Stimulated activated CD8-positive, alpha-beta memory T cell treated with anti-CD3 and anti-CD28 coated beads, Interleukin-4, amount 100 ng/mL, for 1 hour (primary cell): ENCODE results near the gene DCAF12.
"Not testable (repeated sequence)": the region's sequence is repeated elsewhere in the genome, so short reads cannot be mapped to it uniquely, and the experiment has no call there.

Source experiments
- DNase-seq, 2 donors: peaks; one replicate each; pipeline ENCODE4 v3.0.0-alpha.2; 2020; ENCODE audit warnings: low read depth in 2 of 2, low spot score in 1 of 2

Gene DCAF12

DNA sequence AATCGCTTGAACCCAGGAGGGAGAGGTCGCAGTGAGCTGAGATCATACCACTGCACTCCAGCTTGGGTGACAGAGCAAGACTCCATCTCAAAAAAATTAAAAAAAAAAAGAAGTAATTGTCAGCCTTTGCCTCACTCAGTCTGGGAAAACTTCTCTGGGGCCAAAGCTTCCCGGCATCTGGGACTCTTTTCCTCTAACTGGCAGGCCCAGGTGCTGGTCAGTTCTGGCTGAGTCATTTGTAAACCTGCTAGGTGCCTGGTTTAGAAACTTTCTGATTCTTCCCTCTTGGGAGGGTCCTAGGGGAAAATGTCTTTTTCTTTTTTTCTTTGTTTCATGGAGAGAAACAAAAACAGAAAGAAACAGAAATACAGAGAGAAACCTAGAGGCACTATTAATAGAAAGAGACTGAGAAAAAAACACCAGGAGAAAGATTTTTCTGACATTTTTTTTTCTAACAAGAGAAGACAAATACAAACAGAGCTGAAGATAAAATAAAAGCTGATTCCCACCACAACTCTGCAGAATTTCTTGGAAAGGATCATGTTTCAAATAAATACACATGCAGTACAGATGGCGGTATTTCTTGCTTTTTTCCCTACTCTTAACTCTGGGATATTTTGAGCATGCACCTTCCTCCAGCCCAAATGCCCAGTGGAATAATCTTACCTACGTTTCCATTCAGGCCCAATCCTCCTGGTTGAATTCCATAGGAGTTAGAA is 55.7 kb downstream of the DCAF12 start:
- DNase-seq: no peak

- DNase-seq: no peak
These were observed 56.7 kb downstream of the DCAF12 start for GRCh38 chr9:34069831-34070230.

DNA sequence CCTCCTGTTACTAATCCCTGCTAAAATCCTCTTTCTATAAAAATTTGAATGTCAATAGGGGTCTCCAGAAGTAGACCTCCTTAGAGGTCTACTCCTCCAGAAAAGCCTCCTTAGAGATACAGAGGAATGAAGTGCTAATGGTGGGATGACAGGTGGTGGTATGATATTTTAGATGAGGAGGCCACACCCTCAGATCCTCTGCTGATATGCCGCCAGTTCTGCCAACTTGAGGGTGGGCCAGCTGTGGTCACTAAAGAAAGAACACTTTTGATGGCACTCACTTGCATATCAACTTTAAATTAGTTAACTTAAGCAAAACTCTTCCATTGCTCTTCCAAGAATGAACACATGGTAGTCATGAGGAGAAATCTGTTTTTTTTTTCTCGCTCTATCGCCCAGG is 61.0 kb downstream of the DCAF12 start:
- DNase-seq: no peak

- DNase-seq: no peak
These were observed 66.5 kb downstream of the DCAF12 start for GRCh38 chr9:34059954-34060353.

GRCh38 chr9:34059281-34059680 is 67.2 kb downstream of the DCAF12 start:
- no peak for DNase-seq

- no peak for DNase-seq
These were observed 76.7 kb downstream of the DCAF12 start for GRCh38 chr9:34049630-34050384.

- peak; percentile 94 to 100 for DNase-seq
These were observed 77.5 kb downstream of the DCAF12 start, which contains the start of gene UBAP2 for GRCh38 chr9:34048727-34049629. Gene UBAP2, minus strand, starts transcription at chr9:34048887. Its CDS starts 31,739 bp downstream, at chr9:34017148.

- DNase-seq: peak; percentile 5 to 31
These were observed 78.4 kb downstream of the DCAF12 start for GRCh38 chr9:34047864-34048726.

DNA sequence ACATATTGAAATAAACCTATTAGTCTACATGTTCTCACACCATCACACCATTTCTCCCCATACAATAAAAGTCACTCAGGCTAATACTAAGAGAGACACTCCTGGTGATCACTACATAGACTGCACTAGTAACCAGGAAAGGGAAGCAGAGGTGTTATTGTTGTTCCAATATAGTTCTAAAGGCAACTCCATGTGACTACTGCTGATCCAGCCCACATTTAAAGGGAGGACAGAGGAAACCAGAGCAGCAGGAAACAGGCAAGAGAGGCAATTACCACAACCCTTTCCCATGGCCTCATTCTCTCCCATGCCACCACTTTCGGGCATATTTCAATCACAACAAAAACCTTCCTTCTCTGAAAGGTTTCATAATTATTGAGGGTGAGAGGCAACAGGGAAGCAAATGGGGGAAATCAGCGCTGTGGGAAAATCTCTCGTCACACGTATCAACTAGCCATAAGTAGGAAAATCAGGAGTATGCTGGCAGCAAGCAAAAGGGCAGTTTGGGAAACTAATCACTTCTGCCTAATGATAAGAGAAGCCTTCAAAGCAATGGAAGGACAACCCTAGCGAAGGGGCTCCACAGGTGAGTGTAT is 79.6 kb downstream of the DCAF12 start:
- no peak for DNase-seq

DNA sequence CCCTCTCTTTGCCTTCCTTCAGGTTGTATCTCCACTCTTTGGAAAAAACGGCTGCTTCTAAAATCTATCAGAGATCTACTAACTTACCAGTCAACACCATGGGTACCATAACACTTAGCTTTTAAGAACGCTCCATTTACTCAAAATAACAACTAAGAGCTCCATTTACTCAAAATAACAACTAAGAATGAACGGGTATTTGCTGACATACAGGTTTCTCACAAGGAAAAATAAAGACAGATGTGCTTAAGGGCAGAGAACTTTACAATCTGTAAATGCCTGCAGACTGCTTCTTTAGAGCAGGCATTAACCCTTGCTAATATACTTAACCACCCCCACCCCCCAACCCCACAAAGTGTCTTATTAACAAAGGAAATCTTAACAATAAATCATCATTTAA is 80.6 kb downstream of the DCAF12 start:
- DNase-seq: no peak

DNA sequence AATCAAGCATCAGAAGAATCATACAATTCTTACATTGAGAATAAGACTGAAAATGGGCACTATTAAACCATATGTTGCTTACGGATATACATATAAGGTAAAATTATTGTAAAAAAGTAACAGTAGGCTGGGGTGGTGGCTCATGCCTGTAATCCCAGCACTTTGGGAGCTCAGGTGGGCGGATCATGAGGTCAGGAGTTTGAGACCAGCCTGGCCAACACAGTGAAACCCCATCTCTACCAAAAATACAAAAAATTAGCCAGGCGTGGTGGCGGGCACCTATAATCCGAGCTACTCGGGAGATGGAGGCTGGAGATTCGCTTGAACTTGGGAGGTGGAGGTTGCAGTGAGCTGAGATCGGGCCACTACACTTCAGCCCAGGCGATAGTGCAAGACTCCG is 84.4 kb downstream of the DCAF12 start:
- DNase-seq: not testable (repeated sequence)

DNA sequence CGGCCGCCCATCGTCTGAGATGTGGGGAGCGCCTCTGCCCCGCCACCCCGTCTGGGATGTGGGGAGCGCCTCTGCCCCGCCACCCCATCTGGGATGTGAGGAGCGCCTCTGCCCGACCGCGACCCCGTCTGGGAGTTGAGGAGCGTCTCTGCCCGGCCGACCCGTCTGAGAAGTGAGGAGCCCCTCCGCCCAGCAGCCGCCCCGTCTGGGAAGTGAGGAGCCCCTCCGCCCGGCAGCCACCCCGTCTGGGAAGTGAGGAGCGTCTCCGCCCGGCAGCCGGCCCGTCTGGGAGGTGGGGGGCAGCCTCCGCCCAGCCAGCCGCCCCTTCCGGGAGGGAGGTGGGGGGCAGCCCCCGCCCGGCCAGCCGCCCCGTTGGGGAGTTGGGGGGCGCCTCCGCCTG is 87.6 kb downstream of the DCAF12 start:
- not testable (repeated sequence) for DNase-seq

- DNase-seq: no peak
These were observed 88.9 kb downstream of the DCAF12 start for GRCh38 chr9:34037626-34038025.

GRCh38 chr9:34036625-34037024 is 89.9 kb downstream of the DCAF12 start:
- DNase-seq: no peak
